Stimulated activated CD8-positive, alpha-beta memory T cell treated with anti-CD3 and anti-CD28 coated beads, Interleukin-12 subunit alpha, Interleukin-12 subunit beta, amount 100 ng/mL, for 24 hours (primary cell): Measurements from ENCODE around the gene ADAMTS12.

Experiments used
- DNase-seq: peaks from one replicate; pipeline ENCODE4 v3.0.0-alpha.2; 2020; ENCODE audit errors: extremely low read depth

ADAMTS12 gene

DNA sequence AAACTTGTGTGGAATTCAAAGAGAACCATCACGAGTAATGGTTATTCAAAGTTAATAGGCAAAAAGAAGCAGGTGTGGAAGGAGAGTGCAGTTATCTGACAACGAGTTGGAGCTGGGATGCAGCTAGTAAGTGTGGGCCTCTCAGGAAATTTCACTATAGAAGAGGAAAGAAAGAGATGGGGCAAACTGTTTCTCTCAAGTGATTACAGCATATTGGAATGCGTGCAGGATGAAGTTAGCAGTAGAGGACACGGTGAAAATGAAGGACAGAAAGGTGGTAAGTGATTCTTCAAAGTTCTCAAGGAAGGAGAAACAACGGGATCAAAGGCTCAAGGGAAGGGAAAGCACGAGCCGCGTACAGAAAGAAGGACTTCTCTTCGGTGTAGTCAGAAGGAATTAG is 84.0 kb downstream of the ADAMTS12 start:
- no peak for DNase-seq

DNA sequence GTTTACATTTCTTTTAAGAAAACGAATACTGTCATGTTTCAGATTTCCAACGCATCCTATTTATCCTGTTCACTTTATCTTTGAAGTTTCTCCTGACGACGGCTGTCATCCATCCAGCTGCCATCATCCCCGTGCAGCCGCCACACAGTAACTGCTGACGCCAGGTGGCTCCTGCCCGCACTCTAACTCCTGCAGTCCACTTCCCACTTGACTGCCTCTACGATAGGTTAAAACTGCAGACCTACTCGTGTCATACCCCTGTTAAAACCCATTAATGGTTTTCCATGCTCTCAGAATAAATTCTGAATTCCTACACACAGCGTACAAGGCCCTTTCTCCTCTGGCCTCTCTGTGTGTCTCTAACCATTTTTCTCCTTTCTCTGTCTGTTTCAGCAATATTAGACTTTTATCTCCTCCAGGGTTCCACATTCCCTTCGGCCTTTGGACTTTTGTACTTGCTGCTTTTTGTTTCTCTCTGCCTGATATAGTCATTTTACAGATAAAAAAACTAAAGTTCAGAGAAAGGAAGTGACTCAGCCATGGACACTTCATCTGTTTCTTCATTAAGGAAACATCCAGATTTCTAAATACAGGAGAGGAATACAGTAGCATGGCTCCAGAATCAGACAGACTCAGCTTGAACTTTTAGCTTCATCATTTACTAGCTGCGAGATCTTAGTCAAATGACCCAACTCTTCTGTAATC is 84.9 kb downstream of the ADAMTS12 start:
- no peak for DNase-seq

DNA sequence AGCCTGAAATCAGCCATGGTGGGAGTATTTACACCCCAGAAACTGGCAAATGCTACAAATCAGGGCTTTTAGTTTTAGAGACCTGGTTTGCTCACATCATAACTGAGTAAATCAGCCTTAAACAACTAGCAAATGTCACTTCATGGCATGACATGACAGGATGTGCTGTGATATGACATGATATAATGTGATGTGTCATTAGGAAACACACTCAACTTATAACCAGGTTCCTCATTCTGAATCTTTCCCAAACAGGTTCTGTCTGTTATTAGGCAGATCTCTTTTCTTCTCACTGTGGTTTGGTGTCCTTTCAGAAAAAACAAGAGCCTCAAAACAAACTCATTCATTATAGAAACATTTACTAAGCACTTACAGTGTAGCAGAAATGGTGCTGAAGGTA is 90.5 kb downstream of the ADAMTS12 start:
- no peak for DNase-seq

DNA sequence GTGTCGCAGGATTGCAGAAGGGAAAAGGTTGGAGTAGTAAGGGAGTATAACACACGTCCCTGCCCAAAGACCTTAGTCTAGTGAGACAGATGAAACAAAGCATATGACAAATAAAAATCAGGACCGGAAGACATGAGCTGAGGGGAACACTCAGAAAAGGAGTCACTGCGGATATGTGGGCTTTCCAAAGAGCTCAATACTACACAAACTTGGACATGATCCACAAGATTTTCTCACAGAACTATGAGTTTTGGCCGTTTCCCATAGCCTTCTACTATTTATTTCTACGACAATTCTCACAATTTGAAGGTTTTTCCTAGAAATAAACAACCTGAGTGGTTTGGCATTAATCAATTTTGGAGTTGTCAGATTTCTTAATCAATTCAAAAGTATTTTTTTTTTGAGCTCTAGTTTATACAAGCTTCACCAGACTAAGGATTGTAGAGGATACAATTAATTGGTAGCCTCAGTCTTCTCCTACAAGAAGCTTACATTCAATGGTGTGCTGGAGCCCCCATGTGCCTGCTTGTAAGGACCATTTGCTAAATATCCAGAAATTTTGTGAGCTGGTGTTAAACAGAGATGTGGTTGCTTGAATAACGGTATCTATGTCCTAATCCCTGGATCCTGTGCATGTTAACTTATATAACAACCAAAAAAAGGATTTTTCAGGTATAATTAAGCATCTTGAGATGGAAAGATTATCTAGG is 91.4 kb downstream of the ADAMTS12 start:
- DNase-seq, result no peak

DNA sequence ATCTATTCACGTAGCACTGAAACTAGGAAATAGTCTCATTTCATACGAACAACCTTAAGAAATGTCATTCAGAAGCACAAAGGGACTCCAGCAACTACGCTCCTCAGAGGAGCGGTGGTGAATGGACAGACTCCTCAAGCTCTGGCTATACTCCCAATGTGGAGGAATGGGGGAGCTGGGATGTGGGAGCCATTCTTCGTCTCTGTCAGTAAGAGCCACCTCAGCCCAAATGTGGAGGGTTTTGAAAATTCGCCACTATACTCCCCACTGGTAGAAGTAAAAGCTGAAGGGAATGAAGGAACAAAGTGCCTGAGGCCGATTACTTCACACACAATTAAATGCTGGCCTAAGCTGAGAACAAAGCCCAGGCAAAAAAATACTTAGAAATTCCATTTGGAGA is 96.3 kb downstream of the ADAMTS12 start:
- DNase-seq, result no peak

DNA sequence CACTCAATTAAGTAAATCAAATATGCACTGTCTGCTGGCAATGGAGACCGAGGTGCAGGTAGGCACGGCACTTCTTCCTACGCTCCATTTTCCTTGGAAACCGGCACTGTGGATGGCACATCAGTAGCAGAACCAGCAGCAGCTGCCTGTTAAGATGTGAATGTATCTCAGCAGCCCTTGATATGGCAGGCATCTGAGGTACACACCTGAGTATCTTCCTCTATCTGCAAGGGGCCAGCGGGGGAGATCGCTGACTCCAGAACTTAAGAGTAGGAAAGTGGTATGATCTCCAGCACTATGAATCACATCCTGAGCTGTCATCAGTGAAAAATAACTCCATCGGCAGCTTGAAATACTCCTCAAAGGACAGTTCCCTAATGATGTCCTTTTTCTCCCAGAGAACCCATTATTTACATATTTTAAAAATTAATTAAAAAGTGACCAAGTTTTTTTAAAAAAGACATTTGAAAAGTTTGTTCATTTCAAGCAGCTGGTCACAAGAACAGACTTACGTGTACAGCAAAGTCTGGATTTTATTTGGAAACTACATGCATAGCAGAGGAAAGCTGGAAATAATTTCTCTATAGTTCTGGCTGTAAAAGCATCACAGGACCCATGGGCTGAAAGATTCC is 97.1 kb downstream of the ADAMTS12 start:
- no peak for DNase-seq

DNA sequence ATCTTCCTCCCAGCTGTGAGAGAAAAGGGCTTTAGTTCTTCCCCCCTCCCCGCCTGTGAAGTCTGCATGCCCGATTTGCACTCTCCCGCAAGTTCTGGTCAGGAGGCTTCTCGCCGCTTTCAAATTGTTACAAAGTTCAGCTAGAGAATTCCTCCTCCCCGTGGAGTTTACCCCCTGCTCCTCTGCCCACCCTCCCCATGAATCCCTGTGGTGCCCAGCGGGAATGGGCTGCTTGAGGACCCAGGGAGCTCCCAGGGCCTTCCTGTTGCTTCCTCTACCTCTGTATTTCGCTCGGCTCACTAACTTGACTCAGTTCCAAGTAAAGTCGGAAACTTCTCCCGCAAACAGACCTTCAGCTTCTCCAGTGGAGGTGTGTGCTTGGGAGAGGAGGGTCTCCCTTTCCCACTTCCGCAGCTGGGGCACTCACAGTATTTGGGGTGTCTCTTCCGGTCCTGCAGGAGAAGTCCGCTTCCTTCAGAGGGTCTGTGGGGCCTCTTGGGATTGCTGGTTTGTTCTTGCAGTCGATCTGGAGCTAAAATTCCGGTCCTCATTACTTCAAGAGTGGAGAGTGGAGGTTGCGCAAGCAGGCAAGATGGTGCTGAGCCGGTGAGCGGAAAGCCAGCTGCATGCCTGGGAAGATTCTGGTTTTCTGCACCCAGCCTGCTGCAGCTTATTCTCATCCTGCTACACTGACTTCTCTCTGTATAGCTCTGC is 97.8 kb downstream of the ADAMTS12 start:
- no peak for DNase-seq

DNA sequence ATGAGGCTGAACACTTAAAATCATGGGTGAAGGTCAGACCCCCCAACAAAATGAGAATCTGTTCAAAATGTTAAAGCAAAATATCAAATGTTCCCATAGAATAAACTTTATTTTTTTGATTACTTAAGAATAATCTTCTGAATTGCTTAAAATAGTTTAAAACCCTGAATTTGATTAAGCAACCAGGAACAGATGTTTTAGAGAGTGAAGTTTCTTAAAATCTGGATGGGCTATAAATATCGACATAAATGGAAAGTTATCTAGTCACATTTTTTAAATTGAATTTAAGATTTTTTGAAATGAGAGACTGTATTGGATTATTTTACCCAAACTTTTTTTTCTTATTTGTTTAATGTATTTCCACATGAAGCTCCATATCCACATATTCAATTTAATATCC is 98.5 kb downstream of the ADAMTS12 start:
- no peak for DNase-seq

DNA sequence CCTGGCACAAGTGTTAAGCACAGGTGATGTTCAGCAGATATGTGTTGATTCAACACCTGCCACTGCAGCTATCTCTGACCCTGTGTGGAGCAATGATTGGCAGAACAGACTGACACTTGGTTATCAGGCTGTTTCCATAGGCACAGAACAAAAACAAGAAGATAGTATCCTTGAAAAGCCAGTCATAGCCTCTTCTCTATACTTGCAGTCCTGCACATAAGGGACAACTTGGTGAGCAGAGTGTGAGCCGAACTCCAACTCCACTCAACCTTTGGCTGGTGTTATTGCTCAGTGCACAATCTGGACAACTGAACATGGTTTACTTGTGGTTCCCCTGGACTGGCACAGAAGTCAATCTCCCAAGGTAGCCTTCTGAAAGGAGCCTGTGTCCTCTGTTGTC is 99.2 kb downstream of the ADAMTS12 start:
- no peak for DNase-seq

DNA sequence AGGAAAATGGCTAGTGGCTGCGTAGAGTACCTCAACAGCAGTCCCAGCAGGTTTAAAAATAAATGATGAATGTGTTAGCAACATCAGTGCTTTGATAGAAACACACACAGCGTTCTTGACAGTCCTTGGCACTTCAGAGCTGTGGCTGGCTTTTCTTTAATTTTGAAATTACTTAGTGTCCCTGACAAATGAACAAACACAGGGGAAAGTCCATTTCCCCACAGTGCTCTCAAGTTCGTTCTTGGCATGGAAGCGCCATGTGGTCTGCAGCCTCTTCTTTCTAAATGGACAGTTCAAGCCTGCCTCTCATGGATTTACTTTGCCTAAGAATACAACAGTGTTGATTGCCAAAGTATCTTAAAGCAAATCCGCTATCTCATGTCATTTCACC is 102.2 kb downstream of the ADAMTS12 start:
- DNase-seq, result no peak

DNA sequence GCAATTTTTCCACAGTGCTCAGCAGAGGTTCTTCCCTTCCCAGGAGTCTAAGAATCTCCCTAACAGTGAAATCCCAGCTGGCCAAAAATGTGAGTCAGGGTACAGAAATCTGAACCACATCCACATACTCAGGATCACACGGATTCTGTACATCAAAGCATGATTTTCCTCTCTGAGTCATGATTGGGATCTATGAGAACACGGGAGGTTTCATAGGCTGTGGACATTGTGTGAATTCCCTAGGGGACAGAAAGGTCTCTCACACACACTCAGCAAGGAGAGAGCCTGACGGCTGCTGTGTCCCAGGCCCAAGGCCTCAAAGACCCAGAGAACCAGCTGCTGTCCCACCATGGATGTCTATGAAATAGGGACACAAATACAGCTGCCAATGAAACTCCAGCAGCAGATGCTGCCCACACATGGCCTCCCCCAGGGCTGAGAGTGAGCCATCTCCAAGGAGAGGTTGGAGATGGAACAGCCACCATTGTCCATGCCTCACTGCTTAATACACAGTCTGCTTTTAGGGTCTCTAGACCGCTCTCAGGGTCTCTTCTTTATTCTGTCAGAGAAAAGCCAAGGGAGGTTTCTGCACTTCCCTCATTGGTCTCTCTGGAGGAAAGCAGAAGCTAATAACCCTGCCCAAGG is 102.7 kb downstream of the ADAMTS12 start:
- no peak for DNase-seq

DNA sequence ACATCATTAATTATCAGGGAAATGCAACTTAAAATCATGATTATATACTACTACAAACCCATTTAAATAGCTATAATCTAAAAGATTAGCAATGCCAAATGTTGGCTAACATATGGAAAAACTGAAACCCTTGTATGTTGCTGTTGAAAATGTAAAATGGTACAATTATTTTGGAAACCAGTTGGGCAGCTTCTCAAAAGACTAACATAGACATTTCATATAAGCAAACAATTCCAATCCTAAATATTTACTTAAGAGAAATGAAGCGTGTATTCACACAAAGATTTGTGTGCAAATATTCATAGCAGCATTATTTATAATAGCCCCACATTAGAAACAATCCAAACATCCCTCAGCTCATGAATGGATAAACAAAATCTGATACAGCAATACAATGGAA is 106.2 kb downstream of the ADAMTS12 start:
- DNase-seq, result no peak

DNA sequence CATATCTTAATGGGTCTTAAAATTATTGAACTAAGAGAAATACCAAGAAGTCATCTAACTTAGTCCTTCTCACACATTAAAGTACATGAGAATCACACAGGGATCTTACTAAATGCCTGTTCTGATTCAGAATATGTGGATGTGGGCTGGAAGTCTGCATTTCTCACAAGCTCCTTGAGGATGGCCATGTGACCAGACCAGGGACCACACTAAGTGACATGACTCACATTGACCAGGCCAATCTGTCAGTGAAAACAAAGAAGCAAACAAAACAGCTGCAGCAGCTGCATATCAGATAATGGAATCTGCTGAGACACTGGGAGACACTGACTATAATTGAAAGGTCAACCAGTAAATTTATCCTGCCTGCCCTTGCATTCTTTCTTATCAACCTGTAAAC is 110.5 kb downstream of the ADAMTS12 start:
- no peak for DNase-seq

DNA sequence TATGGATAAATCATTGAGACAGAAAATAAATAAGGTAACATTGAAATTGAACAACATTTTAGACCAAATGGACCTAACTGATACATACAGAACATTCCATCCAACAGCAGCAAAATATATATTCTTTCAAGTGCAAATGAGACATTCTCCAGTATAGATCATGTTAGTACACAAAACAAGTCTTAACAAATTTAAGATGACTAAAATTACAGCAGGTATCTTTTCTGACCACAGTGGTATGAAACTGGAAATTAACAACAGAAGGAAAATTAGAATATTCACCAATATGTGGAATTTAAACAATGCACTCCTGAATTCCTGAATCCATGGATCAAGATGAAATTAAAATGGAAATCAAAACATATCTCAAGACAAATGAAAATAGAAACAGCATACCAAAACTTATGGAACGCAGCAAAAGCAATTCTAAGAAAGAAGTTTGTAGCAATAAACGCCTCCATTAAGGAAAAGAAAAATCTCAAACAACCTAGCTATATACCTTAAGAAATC is 115.6 kb downstream of the ADAMTS12 start:
- no peak for DNase-seq

DNA sequence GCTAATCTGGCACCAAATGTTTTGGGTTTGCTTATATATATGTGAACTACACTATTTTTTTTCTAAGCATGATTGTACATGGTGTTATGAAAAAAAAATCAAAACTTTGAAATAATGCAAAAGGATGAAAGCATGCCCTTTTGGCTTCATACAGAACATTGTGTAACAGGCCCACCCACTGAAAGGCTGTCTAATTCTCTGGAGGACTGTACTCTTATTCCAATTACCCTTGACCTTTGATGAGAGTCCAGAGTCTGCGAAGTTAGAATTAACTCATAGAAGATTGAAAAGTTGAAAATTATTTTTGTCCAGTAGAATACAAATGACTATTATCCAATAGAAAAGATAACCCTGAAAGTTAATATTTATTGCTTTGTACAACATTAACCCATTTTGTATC is 117.4 kb downstream of the ADAMTS12 start:
- no peak for DNase-seq

DNA sequence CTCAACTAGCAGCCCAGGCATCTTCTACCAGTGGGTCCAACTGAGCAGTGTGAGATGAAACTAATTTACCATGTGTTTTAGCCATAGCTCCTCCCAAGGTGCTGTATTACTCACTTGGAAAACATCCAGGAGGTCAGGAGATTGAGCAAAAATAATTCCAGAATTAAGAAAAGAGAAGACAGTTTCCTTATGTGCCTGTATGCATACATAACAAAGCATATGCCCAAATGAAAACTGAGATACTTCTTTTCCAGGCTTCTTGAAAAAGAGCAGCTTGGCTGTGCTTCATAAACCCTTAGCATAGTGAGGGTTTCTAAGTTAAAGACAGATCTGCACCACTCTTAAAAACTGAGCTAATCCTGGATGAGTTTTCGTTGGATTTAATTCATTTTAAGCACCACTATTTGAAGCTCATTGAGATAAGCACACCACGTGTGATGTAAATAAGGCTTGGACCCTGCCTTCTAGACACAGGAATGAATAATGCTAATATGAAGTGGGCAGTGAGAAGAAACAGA is 119.4 kb downstream of the ADAMTS12 start:
- DNase-seq, result no peak

DNA sequence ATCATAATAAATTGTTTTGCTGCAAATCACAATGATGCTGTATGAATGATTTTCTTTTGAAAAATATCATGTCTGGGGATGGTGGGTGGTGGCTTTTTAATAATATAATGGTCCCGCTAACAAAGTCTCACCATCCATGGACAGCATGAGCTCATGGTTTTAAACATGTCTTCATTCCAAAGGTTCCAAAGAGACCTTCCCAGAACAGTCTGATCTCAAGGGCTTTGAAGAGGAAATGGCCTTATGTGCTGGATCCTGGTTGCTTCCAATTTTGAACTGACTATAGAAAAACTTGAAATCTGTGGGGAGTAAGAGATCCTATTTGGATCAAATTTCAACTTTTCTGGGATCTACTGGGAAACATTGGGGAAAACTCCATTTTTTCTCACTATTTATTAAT is 121.8 kb downstream of the ADAMTS12 start:
- DNase-seq, result no peak

DNA sequence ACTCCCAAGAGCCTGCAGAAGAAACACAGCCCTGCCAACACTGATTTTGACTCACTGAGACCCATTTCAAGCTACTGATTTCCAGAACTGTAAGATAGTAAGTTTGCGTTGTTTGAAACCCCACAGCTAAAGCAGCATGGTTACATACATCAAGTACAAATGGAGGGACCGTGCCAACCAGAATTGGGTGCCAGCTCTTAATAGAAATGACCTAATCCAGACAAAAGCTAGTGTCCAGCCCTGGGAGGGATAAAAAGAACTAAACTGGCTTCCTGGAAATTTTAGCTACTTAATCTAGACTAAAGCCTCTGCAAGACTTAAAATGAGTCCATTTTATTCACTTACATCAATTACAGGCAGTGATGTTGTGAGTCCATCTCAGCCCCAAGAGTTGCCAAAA is 122.6 kb downstream of the ADAMTS12 start:
- no peak for DNase-seq

DNA sequence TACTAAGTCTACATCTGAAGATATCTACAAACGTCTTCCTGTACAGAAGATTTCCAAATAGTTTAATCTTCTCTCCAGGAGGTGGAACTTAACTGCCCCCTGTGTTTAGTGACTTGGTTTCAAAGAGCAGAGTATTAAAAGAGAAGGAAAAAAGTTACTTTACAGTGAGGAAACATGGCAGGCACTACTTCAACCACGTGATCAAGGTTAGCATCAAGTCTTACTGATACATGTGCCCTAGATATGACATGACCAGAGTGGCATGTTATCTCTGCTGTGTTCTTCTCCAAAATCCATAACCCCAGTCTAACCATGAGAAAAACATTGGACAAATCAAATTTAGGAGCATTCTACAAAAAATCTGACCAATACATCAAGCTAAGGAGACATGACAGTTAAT is 125.8 kb downstream of the ADAMTS12 start:
- DNase-seq, result no peak

DNA sequence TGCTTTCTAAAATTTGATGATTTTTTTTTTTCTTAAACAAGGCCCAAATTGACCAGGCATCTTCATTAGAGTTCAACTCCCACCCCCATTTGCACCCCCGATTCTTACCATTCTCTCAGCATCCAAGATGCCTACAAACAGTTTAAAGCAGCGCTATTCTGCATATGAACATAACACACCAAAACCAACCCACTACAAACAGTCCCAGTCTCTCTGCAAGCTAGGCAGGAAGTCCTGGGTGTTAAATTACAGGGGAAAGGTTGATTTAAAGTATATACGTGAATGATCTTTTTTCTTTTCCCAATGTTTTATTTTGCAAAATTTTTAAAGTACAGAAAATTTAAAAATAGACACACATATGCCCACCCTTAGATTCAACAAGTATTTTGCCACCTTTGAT is 127.0 kb downstream of the ADAMTS12 start:
- DNase-seq, result no peak

DNA sequence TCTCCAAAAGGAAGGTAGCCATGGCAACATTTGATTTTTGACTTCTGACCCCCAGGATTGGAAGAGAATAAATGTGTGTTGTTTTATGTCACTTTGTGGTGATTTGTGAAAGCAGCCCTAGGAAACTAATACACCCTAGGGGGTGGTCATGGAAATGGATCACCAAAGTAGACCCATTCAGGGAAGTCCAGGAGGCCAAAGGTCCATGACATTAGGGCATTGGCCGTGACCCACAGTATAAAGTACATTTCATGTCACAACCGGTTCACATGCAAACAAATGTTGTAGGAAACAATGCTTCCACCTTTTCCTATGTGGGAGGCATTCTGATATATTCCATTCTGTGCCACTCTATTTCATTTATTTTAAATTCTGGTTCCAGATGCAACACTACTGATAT is 128.4 kb downstream of the ADAMTS12 start:
- DNase-seq, result no peak

DNA sequence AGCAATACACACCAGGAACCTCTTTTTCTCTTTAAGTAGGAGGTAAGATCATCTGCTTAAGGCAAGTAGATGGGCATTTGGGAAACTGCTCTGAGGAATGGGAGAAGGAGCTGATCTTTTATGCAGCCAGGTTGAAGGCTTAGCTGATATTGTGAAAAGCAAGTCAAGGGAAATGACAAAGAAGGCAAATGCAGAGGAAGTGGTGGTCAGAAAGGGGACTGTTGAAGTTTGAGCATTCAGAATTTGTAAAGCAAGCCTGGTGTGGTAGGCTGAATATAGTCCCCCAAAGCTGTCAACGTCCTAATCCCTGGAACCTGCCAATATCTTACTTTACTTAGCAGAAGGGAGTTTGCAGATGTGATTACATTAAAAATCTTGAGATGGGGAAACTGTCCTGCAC is 128.9 kb downstream of the ADAMTS12 start:
- DNase-seq, result no peak
